8988T (cell line): ENCODE data around the gene RERE.

Source experiments
- DNase-seq: peaks from one replicate; pipeline ENCODE4 v3.0.0; 2011

Gene RERE

GRCh38 chr1:8435569-8436071 lies 381.8 kb downstream of the RERE start:
- DNase-seq: no peak

GRCh38 chr1:8434101-8434500 lies 383.3 kb downstream of the RERE start:
- DNase-seq: no peak

- DNase-seq: no peak
Observed at GRCh38 chr1:8431784-8432183, 385.7 kb downstream of the RERE start.

- no peak for DNase-seq
Observed at GRCh38 chr1:8431019-8431418, 386.4 kb downstream of the RERE start.

- no peak for DNase-seq
Observed at GRCh38 chr1:8430476-8430875, 387.0 kb downstream of the RERE start.

GRCh38 chr1:8429549-8430110 lies 387.8 kb downstream of the RERE start:
- DNase-seq: no peak

- DNase-seq: no peak
Observed at GRCh38 chr1:8428441-8428840, 389.0 kb downstream of the RERE start.

GRCh38 chr1:8427986-8428385 lies 389.5 kb downstream of the RERE start:
- DNase-seq: no peak

GRCh38 chr1:8427493-8427892 lies 389.9 kb downstream of the RERE start:
- DNase-seq: no peak

GRCh38 chr1:8426996-8427395 lies 390.4 kb downstream of the RERE start:
- no peak for DNase-seq

GRCh38 chr1:8425781-8426161 lies 391.7 kb downstream of the RERE start:
- no peak for DNase-seq

- DNase-seq: no peak
Observed at GRCh38 chr1:8425150-8425780, 392.2 kb downstream of the RERE start.

- DNase-seq: peak; percentile 27
Observed at GRCh38 chr1:8424539-8425116, 392.8 kb downstream of the RERE start.

GRCh38 chr1:8423692-8424538 lies 393.5 kb downstream of the RERE start:
- peak; percentile 64 for DNase-seq

- DNase-seq: peak; percentile 37
Observed at GRCh38 chr1:8423269-8423691, 394.2 kb downstream of the RERE start.

GRCh38 chr1:8422510-8423268 lies 394.8 kb downstream of the RERE start:
- DNase-seq: no peak

GRCh38 chr1:8421721-8422120 lies 395.7 kb downstream of the RERE start:
- peak; percentile 29 for DNase-seq

GRCh38 chr1:8420318-8420717 lies 397.1 kb downstream of the RERE start:
- DNase-seq: no peak

- no peak for DNase-seq
Observed at GRCh38 chr1:8419861-8420260, 397.6 kb downstream of the RERE start.

- DNase-seq: no peak
Observed at GRCh38 chr1:8419172-8419571, 398.3 kb downstream of the RERE start.

GRCh38 chr1:8418301-8418700 lies 399.1 kb downstream of the RERE start:
- DNase-seq: no peak

GRCh38 chr1:8417625-8418024 lies 399.8 kb downstream of the RERE start:
- no peak for DNase-seq

GRCh38 chr1:8416881-8417280 lies 400.6 kb downstream of the RERE start:
- DNase-seq: no peak
